Testis (tissue), 3 donors: ENCODE data around the gene SLC29A3. TPM values are rescaled to one million over a fixed set of nuclear protein-coding genes. Genes with fewer than 3 reads are reported as not detected.

Experiments used
- DNase-seq: peaks from one replicate; pipeline ENCODE4 v3.0.0-alpha.2; 2019
- H3K27ac ChIP-seq, 2 donors: fragments of 200-600 bp; sonication (generic); one replicate each; pipeline ENCODE4 v1.5.1; 2019
- H3K27me3 ChIP-seq: fragments of 200-600 bp; sonication (generic); one replicate; pipeline ENCODE4 v1.5.1; 2019
- H3K36me3 ChIP-seq: fragments of 200-600 bp; sonication (generic); one replicate; pipeline ENCODE4 v1.5.1; 2017; ENCODE audit warnings: low read depth; ENCODE audit errors: missing control alignments
- H3K4me1 ChIP-seq: fragments of 200-600 bp; sonication (generic); one replicate; pipeline ENCODE4 v1.5.1; 2019
- H3K4me3 ChIP-seq, 2 donors: fragments of 200-600 bp; sonication (generic); one replicate each; pipeline ENCODE4 v1.5.1; 2017 to 2019
- H3K9me3 ChIP-seq: fragments of 200-600 bp; sonication (generic); one replicate; pipeline ENCODE4 v1.5.1; 2017
- POLR2A ChIP-seq: fragments of 450-650 bp; IDR thresholded peaks from one replicate; pipeline ENCODE4 v1.6.1; 2017; ENCODE audit warnings: antibody characterized with exemption, mild to moderate bottlenecking, moderate library complexity
- WGBS, 2 donors: methylation state at CpG; one replicate each; pipeline ENCODE4 v1.1.5; 2018; 5-methylcytosine and 5-hydroxymethylcytosine counted together
- intact Hi-C: fragments of 100-400 bp; cut with DNase I; formaldehyde crosslinking; loops from one replicate; pipeline ENCODE4 v1.15.1; 2023; ENCODE audit warnings: low total_unique reads
- polyA plus RNA-seq: library from polyadenylated mRNA; stranded (reverse); fragments of 350-450 nt; fragmentation: Illumina TruSeq; extraction: RNeasy Lipid Tissue Mini Kit (QIAGEN cat#74804); gene quantifications from one replicate; pipeline ENCODE4 v1.2.3, GENCODE V29; 2014; ENCODE audit warnings: low read depth, low replicate concordance; ENCODE audit not compliant: insufficient read depth
- total RNA-seq, 2 donors: library from RNA; depleted of rRNA; stranded (reverse); fragments of >200 nt; gene quantifications; one replicate each; pipeline ENCODE4 v1.2.3, GENCODE V29; 2016
- TF ChIP-seq, protein P1 (sequence below), 3 experiments: fragments of 450-650 bp in 2 of 3; fragments of 200-600 bp in 1 of 3; sonication (generic) in 1 of 3; IDR thresholded peaks; one replicate each; pipeline ENCODE4 v1.5.1; 2016 to 2019; ENCODE audit warnings: antibody characterized with exemption in 3 of 3, mild to moderate bottlenecking in 2 of 3, moderate library complexity in 1 of 3

Gene SLC29A3
- total and polyA plus RNA-seq, 3 donors from 2014 or later, result 10.7 to 14.0 (median 12.7) TPM

DNA sequence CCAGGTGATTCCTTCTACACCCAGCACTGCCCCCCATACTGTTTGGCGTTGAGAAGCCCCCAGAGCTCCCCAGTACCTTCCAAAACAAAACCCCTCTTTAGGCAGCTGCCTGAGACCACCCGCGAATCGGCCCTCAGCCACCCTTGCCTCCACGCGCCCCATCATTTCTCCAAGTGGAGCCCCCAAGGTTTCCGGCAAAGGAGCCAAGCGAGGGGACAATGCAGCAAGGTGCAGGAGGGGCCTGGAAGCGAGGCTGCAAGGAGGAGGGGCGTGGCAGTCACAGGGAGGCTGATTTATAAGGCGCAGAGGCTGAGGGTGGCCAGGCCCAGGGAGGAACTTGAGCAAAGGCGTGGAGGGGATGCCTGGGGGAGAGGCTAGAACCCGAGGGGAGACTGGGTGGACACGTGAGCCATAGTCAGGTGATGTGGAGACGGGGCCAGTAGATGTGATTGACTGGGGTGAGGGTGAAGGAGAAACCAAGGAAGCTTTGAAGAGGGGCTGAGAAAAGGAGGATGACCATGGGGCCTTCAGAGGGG is 16.2 kb downstream of the SLC29A3 start:
- no peaks in the 10 kb centered on the region for H3K9me3 ChIP-seq
- no peak for TF ChIP-seq POLR2A
- TF ChIP-seq, protein P1, sequence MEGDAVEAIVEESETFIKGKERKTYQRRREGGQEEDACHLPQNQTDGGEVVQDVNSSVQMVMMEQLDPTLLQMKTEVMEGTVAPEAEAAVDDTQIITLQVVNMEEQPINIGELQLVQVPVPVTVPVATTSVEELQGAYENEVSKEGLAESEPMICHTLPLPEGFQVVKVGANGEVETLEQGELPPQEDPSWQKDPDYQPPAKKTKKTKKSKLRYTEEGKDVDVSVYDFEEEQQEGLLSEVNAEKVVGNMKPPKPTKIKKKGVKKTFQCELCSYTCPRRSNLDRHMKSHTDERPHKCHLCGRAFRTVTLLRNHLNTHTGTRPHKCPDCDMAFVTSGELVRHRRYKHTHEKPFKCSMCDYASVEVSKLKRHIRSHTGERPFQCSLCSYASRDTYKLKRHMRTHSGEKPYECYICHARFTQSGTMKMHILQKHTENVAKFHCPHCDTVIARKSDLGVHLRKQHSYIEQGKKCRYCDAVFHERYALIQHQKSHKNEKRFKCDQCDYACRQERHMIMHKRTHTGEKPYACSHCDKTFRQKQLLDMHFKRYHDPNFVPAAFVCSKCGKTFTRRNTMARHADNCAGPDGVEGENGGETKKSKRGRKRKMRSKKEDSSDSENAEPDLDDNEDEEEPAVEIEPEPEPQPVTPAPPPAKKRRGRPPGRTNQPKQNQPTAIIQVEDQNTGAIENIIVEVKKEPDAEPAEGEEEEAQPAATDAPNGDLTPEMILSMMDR (IDR thresholded peaks at IDR 0.05), result no peak
- intact Hi-C loops, result no loop called here
- no peaks in the 10 kb centered on the region for H3K27me3 ChIP-seq
- no peak overlapping the region for H3K4me3 ChIP-seq
- no peaks in the 10 kb centered on the region for H3K36me3 ChIP-seq
- H3K4me1 ChIP-seq, result no peaks in the 10 kb centered on the region
- no peak for DNase-seq
- H3K27ac ChIP-seq, result no peak overlapping the region
- WGBS, 2 donors, result 87 to 91% methylated on average over 11 to 15 of the region's 15 CpGs

DNA sequence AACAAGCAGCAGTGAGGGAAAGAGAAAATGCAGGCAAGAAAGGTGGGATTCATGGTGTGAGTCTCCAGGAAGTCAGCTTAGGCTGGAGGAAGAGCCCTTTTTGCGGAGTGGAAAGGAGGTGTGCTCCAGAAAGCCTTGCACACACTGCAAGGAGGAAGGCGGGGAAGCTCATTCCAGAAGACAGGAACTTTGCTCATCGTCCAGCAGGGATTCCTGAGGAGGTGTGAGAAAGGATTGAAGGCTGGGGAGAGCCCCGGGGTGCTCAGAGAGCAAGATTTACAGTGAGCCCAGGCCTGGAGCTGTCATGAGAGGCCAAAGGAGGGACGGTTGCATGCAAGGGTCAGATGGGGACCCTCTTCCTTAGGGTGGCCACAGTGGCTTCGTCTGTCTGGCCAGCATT is 17.6 kb downstream of the SLC29A3 start:
- Histone ChIP-seq H3K4me3 (no peak overlapping the region), H3K27me3 (no peaks in the 10 kb centered on the region), H3K36me3 (no peaks in the 10 kb centered on the region), H3K9me3 (no peaks in the 10 kb centered on the region), H3K27ac (no peak overlapping the region), H3K4me1 (no peaks in the 10 kb centered on the region)
- TF ChIP-seq POLR2A, result no peak
- TF ChIP-seq, protein P1 (IDR thresholded peaks at IDR 0.05), result no peak
- WGBS, 2 donors, result 81 to 84% methylated on average over 6 of the region's 6 CpGs
- intact Hi-C loops, result no loop called here
- DNase-seq, result no peak

DNA sequence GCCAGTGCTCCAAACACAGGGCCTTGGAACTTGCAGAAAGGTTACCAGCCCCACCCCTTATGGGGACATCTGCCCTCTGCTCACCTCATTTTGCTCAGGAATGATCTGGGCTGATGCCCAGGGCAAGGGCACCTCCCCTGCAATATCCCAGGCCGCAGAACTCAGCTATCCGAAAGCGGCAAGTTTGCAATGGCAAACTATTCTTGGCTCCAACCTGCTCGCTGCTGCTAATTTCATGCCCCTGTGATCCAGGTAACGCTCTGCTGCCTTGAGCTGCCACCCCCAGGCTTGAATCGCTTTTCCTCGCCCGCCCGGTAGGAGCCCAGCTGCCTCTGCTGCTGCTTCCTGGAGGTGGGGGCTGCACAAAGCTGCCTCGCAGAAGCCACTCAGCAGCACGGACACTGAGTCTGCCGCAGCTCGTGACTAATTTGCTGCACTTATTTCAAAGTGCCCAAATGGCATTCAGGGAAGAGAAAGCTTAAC is 18.2 kb downstream of the SLC29A3 start:
- WGBS, 2 donors, result 90 to 93% methylated on average over 11 to 13 of the region's 13 CpGs
- intact Hi-C loops, result no loop called here
- Histone ChIP-seq H3K4me1 (no peaks in the 10 kb centered on the region), H3K27me3 (no peaks in the 10 kb centered on the region), H3K4me3 (no peak overlapping the region), H3K27ac (no peak overlapping the region), H3K9me3 (no peaks in the 10 kb centered on the region), H3K36me3 (no peaks in the 10 kb centered on the region)
- TF ChIP-seq, protein P1 (IDR thresholded peaks at IDR 0.05), result no peak
- TF ChIP-seq POLR2A, result no peak
- no peak for DNase-seq

DNA sequence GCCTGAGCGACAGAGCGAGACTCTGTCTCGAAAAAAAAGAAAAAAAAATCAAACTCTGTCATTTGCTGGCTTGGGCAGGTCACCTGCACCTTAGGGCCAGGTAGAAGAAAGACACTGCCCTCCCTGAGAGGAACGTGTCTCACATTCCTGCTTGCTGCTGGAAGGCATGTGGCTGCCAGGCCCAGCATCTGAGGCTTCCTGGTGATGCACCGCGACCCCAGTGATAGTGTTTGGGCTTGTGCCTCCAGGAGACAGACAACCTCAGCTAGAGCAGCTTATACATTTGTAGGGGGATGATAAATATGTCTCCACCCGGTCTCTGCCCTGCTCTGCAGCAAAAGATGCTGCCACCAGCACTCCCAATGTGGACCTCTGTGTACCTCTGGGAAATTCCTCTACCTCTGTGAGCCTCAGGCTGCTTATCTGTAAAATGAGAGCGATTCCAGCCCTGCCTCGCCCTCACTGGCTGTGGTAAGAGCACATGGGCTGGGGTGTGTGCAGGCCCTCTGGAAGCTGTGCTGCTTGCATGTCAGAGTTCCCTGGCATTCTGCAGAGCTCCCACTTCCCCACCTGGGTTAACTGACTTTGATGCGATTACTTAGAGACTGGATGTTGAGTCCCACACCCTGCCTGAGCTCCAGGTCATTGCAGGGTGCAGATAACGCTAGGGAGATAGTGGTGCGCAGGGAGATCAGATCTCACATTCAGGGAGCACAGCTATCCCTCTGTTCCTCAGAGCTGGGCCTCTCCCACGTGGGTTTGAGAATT is 19.9 kb downstream of the SLC29A3 start:
- H3K4me3 ChIP-seq, result no peak overlapping the region
- 74 to 87% methylated on average over 13 of the region's 13 CpGs for WGBS, 2 donors
- no peaks in the 10 kb centered on the region for H3K4me1 ChIP-seq
- intact Hi-C loops, result no loop called here
- no peaks in the 10 kb centered on the region for H3K9me3 ChIP-seq
- no peaks in the 10 kb centered on the region for H3K36me3 ChIP-seq
- TF ChIP-seq, protein P1 (IDR thresholded peaks at IDR 0.05), result no peak
- no peak for TF ChIP-seq POLR2A
- no peak overlapping the region for H3K27ac ChIP-seq
- H3K27me3 ChIP-seq, result no peaks in the 10 kb centered on the region
- no peak for DNase-seq
